Suprapubic skin (tissue), 4 donors: ENCODE measurements around the gene SLC25A2. TPM values are rescaled to one million over a fixed set of nuclear protein-coding genes. Genes with fewer than 3 reads are reported as not detected.
"Not testable (repeated sequence)": the region's sequence is repeated elsewhere in the genome, so short reads cannot be mapped to it uniquely, and the experiment has no call there.

Experiments
- DNase-seq, 2 donors: peaks; one replicate each; pipeline ENCODE4 v3.0.0-alpha.2; 2019; ENCODE audit warnings: low spot score in 2 of 2
- H3K27ac ChIP-seq: fragments of 200-600 bp; sonication (generic); one replicate; pipeline ENCODE4 v1.5.1; 2019
- H3K27me3 ChIP-seq: fragments of 200-600 bp; sonication (generic); one replicate; pipeline ENCODE4 v1.5.1; 2019
- H3K36me3 ChIP-seq: fragments of 200-600 bp; sonication (generic); one replicate; pipeline ENCODE4 v1.5.1; 2019
- H3K4me1 ChIP-seq: fragments of 200-600 bp; sonication (generic); one replicate; pipeline ENCODE4 v1.5.1; 2019
- H3K4me3 ChIP-seq: fragments of 200-600 bp; sonication (generic); one replicate; pipeline ENCODE4 v1.5.1; 2019; ENCODE audit warnings: mild to moderate bottlenecking
- H3K9me3 ChIP-seq: fragments of 200-600 bp; sonication (generic); one replicate; pipeline ENCODE4 v1.5.1; 2019
- EP300 ChIP-seq: sonication (generic); formaldehyde crosslinking; IDR thresholded peaks from one replicate; pipeline ENCODE4 v1.6.1; 2017; ENCODE audit warnings: antibody characterized with exemption
- POLR2A ChIP-seq, 2 donors: fragments of 450-650 bp; IDR thresholded peaks; one replicate each; pipeline ENCODE4 v1.6.1; 2017; ENCODE audit warnings: antibody characterized with exemption in 2 of 2, mild to moderate bottlenecking in 2 of 2, moderate library complexity in 2 of 2
- POLR2AphosphoS5 ChIP-seq, 3 donors: sonication (generic); formaldehyde crosslinking; IDR thresholded peaks; one replicate each; pipeline ENCODE4 v1.6.1; 2017; ENCODE audit warnings: antibody characterized with exemption in 3 of 3
- WGBS: methylation state at CpG from one replicate; pipeline ENCODE4 v1.1.5; 2018; 5-methylcytosine and 5-hydroxymethylcytosine counted together
- total RNA-seq, 4 donors: library from RNA; depleted of rRNA; stranded (reverse); fragments of >200 nt; gene quantifications; one replicate each; pipeline ENCODE4 v1.1.0, GENCODE V29; 2016
- TF ChIP-seq, protein P1 (sequence below), 2 donors: fragments of 200-600 bp in 1 of 2; fragments of 450-650 bp in 1 of 2; sonication (generic) in 1 of 2; IDR thresholded peaks; one replicate each; pipeline ENCODE4 v1.5.1; 2016 to 2019; ENCODE audit warnings: antibody characterized with exemption in 2 of 2, mild to moderate bottlenecking in 1 of 2, moderate library complexity in 1 of 2

The SLC25A2 gene
- total RNA-seq, 4 donors from 2014 or later = 0.57 to 4.5 (median 0.99) TPM

DNA sequence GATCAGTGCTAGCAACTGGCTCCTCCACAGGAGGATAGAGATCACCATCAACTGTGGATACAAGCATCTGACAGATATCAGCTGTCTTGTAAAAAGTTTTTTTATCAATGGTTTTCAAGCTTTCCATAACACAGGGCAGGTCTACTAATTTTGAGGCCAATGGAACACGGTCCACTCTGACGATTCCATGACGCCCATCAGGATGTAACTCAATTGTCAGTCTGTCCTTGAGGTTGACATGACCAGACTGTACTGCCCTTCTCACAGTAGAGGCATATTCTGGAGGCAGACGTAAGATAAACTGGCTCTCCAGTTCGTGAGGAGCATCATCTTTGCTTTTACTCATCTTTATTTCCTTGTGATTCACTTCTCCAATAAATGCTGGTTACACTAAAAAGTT is 15.8 kb upstream of the SLC25A2 start:
- TF ChIP-seq POLR2A (IDR thresholded peaks at IDR 0.05) = no peak
- no peak for TF ChIP-seq EP300
- TF ChIP-seq, protein P1, sequence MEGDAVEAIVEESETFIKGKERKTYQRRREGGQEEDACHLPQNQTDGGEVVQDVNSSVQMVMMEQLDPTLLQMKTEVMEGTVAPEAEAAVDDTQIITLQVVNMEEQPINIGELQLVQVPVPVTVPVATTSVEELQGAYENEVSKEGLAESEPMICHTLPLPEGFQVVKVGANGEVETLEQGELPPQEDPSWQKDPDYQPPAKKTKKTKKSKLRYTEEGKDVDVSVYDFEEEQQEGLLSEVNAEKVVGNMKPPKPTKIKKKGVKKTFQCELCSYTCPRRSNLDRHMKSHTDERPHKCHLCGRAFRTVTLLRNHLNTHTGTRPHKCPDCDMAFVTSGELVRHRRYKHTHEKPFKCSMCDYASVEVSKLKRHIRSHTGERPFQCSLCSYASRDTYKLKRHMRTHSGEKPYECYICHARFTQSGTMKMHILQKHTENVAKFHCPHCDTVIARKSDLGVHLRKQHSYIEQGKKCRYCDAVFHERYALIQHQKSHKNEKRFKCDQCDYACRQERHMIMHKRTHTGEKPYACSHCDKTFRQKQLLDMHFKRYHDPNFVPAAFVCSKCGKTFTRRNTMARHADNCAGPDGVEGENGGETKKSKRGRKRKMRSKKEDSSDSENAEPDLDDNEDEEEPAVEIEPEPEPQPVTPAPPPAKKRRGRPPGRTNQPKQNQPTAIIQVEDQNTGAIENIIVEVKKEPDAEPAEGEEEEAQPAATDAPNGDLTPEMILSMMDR (IDR thresholded peaks at IDR 0.05) = no peak
- no peaks in the 10 kb centered on the region for H3K27me3 ChIP-seq
- H3K9me3 ChIP-seq = peaks cover 47% of the 10 kb centered on the region
- DNase-seq = no peak
- no peak overlapping the region for H3K27ac ChIP-seq
- H3K36me3 ChIP-seq = peaks cover 28% of the 10 kb centered on the region
- peak overlapping the region; percentile 73 for H3K4me3 ChIP-seq
- H3K4me1 ChIP-seq = peaks cover 7% of the 10 kb centered on the region
- 68% methylated on average over 5 of the region's 5 CpGs for WGBS

DNA sequence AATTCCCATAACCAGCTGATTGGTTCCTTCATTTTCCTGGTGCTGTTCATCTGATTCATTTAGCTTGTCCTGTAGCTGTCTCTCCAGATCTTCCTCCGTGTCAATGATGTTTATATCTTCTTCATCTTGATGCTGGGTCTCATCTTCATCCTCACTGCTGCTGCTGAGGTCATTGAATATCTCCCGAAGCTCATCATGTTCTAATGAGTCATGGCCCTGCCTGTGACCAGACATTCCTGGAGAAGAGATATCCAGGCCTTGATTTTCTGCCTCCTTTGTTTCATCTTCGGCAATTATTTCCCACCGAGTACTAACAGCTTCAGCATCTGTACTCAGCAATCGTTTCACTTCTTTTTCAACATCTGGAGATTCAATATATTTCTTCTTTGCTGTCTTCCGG is 15.4 kb upstream of the SLC25A2 start:
- Histone ChIP-seq H3K27ac (no peak overlapping the region), H3K36me3 (peaks cover 28% of the 10 kb centered on the region), H3K9me3 (peaks cover 52% of the 10 kb centered on the region), H3K4me1 (peaks cover 7% of the 10 kb centered on the region), H3K27me3 (no peaks in the 10 kb centered on the region), H3K4me3 (no peak overlapping the region)
- 97% methylated on average over 6 of the region's 6 CpGs for WGBS
- DNase-seq = no peak
- no peak for TF ChIP-seq POLR2AphosphoS5 (IDR thresholded peaks at IDR 0.05)
- no peak for TF ChIP-seq POLR2A (IDR thresholded peaks at IDR 0.05)
- TF ChIP-seq EP300 = no peak
- TF ChIP-seq, protein P1 (IDR thresholded peaks at IDR 0.05) = no peak

DNA sequence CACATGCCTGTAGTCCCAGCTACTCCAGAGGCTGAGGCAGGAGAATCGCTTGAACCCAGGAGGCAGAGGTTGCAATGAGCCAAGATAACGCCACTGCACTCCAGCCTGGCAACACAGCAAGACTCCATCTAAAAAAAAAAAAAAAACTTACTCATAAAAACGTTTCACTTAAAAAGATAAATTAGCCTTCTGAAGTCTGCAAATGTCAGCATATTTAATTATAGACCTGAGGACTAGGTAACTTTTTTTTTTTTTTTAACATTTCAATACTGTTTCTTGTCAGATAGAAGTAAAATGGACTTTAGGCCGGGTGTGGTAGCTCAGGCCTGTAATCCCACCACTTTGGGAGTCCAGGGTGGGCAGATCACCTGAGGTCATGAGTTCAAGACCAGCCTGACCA is 13.1 kb upstream of the SLC25A2 start:
- not testable (repeated sequence) for H3K27ac ChIP-seq, H3K4me3 ChIP-seq, DNase-seq, H3K27me3 ChIP-seq, H3K4me1 ChIP-seq
- Histone ChIP-seq H3K9me3 (peaks cover 68% of the 10 kb centered on the region), H3K36me3 (peaks cover 28% of the 10 kb centered on the region)
- 88% methylated on average over 4 of the region's 4 CpGs for WGBS

DNA sequence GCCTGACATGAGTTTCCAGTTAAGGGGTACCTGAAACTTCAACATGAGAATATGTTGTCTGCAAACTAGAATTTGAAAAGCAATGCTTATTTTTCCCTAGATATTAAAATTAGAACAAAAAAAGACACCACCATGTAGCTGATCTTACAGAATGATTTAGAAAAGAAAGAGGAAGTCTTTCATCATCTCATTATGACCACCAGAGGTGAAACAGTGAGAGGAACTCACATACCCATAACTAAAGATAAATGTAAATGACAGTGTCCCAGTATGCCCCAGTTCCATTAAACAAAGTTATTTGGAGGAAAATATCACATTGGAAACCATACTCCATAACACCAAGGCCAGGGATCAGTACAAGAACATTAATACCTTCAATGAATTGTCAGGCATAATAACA is 9.9 kb upstream of the SLC25A2 start:
- Histone ChIP-seq H3K4me3 (no peak overlapping the region), H3K36me3 (peaks cover 21% of the 10 kb centered on the region), H3K9me3 (peaks cover 78% of the 10 kb centered on the region), H3K4me1 (no peaks in the 10 kb centered on the region), H3K27ac (no peak overlapping the region), H3K27me3 (no peaks in the 10 kb centered on the region)
- DNase-seq = no peak
- TF ChIP-seq, protein P1 (IDR thresholded peaks at IDR 0.05) = no peak
- no peak for TF ChIP-seq POLR2AphosphoS5 (IDR thresholded peaks at IDR 0.05)
- no peak for TF ChIP-seq POLR2A (IDR thresholded peaks at IDR 0.05)
- TF ChIP-seq EP300 = no peak

DNA sequence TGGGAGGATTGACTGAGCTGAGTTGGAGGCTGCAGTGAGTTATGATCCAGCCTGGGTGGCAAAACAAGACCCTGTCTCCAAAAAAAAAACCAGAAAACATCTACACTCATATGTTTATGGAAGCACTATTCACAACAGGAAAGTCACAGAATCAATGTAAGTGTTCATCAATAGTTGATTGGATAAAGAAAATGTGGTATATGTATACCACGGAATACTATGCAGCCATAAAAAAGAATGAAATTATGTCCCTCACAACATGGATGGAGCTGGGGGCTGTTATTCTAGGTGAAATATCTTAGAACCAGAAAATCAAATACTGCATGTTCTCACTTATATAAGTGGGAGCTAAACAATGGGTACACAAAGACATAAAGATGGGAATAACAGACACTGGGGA is 2.8 kb upstream of the SLC25A2 start:
- H3K27me3 ChIP-seq = no peaks in the 10 kb centered on the region
- no peaks in the 10 kb centered on the region for H3K4me1 ChIP-seq
- 100% methylated on average over 1 of the region's 1 CpG for WGBS
- H3K4me3 ChIP-seq = no peak overlapping the region
- no peak overlapping the region for H3K27ac ChIP-seq
- no peak for DNase-seq
- no peak for TF ChIP-seq POLR2A (IDR thresholded peaks at IDR 0.05)
- no peak for TF ChIP-seq POLR2AphosphoS5 (IDR thresholded peaks at IDR 0.05)
- TF ChIP-seq, protein P1 (IDR thresholded peaks at IDR 0.05) = no peak
- TF ChIP-seq EP300 = no peak
- peaks cover 77% of the 10 kb centered on the region for H3K9me3 ChIP-seq
- H3K36me3 ChIP-seq = no peaks in the 10 kb centered on the region

DNA sequence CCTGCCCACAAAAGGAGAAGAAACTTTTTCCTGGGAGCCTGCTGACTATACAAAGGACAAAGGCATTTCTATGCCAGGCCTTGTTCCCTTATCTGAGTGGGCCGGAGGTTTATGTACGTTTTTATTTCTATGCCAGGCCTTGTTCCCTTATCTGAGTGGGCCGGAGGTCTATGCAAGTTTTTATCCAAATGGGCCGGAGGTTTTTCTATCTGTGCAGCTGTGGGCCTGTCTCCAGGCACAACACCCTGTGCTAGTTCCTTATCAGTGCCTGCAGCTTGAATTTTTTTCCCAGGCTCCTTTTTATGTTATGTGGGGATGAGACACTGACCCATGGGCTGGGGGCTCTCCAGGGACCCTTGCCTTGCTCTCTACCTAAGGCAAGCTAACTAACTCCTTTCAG is 5.5 kb downstream of the SLC25A2 start:
- no peak overlapping the region for H3K27ac ChIP-seq
- H3K27me3 ChIP-seq = no peaks in the 10 kb centered on the region
- H3K4me3 ChIP-seq = no peak overlapping the region
- H3K9me3 ChIP-seq = peaks cover 84% of the 10 kb centered on the region
- peaks cover 15% of the 10 kb centered on the region for H3K36me3 ChIP-seq
- no peak for DNase-seq
- TF ChIP-seq, protein P1 (IDR thresholded peaks at IDR 0.05) = no peak
- TF ChIP-seq EP300 = no peak
- TF ChIP-seq POLR2AphosphoS5 (IDR thresholded peaks at IDR 0.05) = no peak
- WGBS = 96% methylated on average over 4 of the region's 4 CpGs
- no peaks in the 10 kb centered on the region for H3K4me1 ChIP-seq
